Brain microvascular endothelial cell (primary cell): ENCODE data around the gene MIAT.

Experiments
- DNase-seq: peaks from one replicate; pipeline ENCODE4 v3.0.0-alpha.2; 2020
- H3K27ac ChIP-seq: fragments of 250-450 bp; sonication (Bioruptor Pico); 2 replicates; pipeline ENCODE4 v1.5.1; 2020; ENCODE audit warnings: mild to moderate bottlenecking, moderate library complexity
- H3K27me3 ChIP-seq: fragments of 250-450 bp; sonication (Bioruptor Pico); replicated peaks from 2 replicates; pipeline ENCODE4 v1.5.1; 2020; ENCODE audit warnings: mild to moderate bottlenecking
- H3K36me3 ChIP-seq: fragments of 250-450 bp; sonication (Bioruptor Pico); replicated peaks from 2 replicates; pipeline ENCODE4 v1.5.1; 2020; ENCODE audit warnings: mild to moderate bottlenecking
- H3K4me3 ChIP-seq: 2 replicates; pipeline ENCODE4 v1.5.1; 2011; ENCODE audit warnings: low read depth, mild to moderate bottlenecking, control low read depth, low read length, moderate library complexity
- CTCF ChIP-seq: IDR thresholded peaks from 2 replicates; pipeline ENCODE4 v1.5.1; 2011; ENCODE audit warnings: low read depth, mild to moderate bottlenecking, moderate library complexity, low read length, control low read depth, inconsistent platforms; ENCODE audit errors: missing control alignments
- in situ Hi-C: cut with HindIII; loops from 2 replicates; pipeline ENCODE4 v1.10.0; 2017; ENCODE audit warnings: low sequenced_read_pairs, low pct_ligation_motif_present

Gene MIAT

GRCh38 chr22:26687439-26687838 is 30.1 kb downstream of the MIAT start:
- no peaks in the 10 kb centered on the region for H3K27me3 ChIP-seq

DNA sequence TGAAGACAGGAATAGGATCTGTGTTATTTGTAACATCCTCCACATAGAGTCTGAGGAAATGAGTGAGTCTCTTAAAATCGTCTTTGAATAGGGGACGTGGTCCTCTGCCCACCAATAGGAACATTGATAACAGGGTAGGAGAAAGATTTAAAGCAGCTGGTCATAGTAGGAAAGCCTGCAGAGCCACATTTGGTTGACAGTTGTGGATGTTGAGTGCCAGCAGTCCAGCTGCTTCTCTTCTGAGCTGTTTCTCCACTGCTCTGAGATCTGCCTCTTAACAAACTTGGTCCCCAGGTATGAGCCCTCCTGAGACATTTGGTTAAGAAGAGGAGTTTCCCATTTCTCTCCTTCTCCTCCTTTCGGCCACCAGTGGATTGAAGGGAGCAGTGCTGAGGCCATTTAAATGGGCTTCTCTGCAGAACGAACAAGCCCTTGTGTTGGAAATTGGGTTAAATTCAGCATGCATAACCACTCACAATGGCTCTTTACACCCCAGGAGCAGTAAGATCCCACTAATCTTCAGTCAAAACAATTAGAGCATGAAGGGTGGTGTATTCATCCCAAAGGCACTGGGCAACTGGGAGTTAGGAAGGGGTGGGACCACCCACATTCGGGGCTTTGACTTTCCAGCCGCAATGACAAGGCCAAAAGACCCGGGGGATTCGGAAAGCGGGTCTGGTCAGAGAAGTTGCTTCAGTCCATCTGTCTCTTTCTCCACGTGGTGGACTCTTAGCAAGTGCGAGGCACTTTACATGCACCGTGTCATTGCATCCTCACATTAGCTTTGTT is 32.3 kb downstream of the MIAT start:
- H3K4me3 ChIP-seq, result no peak overlapping the region
- no peak for TF ChIP-seq CTCF
- in situ Hi-C loops, result no loop called here
- H3K27me3 ChIP-seq, result no peaks in the 10 kb centered on the region
- DNase-seq, result no peak
- H3K27ac ChIP-seq, result no peak overlapping the region
- H3K36me3 ChIP-seq, result no peaks in the 10 kb centered on the region

More at GRCh38 chr22:26687439-26687838, 30.1 kb downstream of the MIAT start:
- H3K4me3 ChIP-seq, result no peak overlapping the region
- DNase-seq, result no peak
- in situ Hi-C loops, result no loop called here
- no peak for TF ChIP-seq CTCF
- H3K36me3 ChIP-seq, result no peaks in the 10 kb centered on the region
- no peak overlapping the region for H3K27ac ChIP-seq

DNA sequence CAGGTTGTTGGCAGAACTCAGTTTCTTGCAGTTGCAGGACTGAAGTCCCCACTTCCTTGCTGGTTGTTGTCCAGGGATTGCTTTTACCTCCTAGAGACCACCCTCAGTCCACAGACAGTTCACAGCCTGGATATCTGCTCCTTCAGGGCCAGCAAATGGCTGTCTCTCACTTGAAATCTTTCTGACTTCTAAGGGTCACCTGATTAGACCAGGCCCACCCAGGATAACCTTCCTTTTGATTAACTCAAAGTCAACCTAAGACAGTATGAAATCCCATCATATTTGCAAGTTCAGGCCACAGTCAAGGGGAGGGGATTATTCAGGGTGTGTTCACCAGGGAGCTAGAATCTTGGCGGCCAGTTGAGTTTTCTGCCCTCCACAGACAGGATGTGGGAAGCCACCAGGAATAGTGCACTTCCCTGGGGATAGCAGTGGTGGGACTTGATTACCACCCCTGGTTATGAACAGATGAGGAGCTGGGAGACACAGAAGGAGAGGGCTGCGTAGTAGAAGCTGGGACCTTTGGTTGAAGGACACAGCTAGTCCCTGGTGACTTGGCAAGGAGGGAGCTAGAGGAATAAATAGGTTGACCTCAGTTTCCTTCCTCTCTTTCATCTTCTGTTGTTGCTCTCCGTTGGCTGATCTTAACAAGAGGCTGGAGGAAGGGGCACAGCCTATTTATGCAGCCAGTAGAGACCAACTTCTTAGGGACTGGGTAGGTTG is 33.4 kb downstream of the MIAT start:
- Histone ChIP-seq H3K27me3 (no peaks in the 10 kb centered on the region), H3K4me3 (no peak overlapping the region), H3K36me3 (no peaks in the 10 kb centered on the region), H3K27ac (no peak overlapping the region)
- in situ Hi-C loops, result no loop called here
- DNase-seq, result no peak
- no peak for TF ChIP-seq CTCF

- in situ Hi-C loops, result no loop called here
- DNase-seq, result no peak
Observed at GRCh38 chr22:26691377-26691716, 34.0 kb downstream of the MIAT start.

DNA sequence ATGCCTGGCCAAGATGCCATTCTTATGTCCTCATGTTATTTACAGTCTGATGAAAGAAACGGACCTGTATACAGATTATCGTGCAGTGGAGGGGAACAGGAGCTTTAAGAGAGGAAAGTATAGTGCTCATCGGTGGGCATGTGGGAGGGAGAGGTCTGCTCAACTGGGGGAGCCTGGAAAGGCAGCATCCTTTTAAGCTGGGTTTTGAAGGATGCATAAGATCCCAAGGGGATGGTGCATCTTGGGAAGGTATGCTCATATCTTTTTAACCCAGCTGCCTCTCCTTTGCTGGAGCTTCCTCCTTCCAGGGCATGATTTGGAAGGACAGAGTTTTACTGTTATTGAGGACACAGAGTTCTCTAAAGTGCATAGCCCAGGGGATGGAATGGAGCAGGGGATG is 34.8 kb downstream of the MIAT start:
- H3K4me3 ChIP-seq, result no peak overlapping the region
- H3K27ac ChIP-seq, result no peak overlapping the region
- DNase-seq, result no peak
- in situ Hi-C loops, result no loop called here
- TF ChIP-seq CTCF, result no peak
- no peaks in the 10 kb centered on the region for H3K27me3 ChIP-seq
- H3K36me3 ChIP-seq, result no peaks in the 10 kb centered on the region

More at GRCh38 chr22:26691377-26691716, 34.0 kb downstream of the MIAT start:
- no peaks in the 10 kb centered on the region for H3K36me3 ChIP-seq
- H3K27me3 ChIP-seq, result no peaks in the 10 kb centered on the region
- H3K27ac ChIP-seq, result no peak overlapping the region
- H3K4me3 ChIP-seq, result no peak overlapping the region
- TF ChIP-seq CTCF, result no peak
